HEK293 (cell line): Measurements from ENCODE around the gene IFNA7.

ENCODE experiments used
- CTCF ChIA-PET: fragments of 350-600 bp; formaldehyde crosslinking; extraction: SDS; loops from one replicate; lab custom pipeline; 2021; ENCODE audit warnings: antibody characterized with exemption; lab: Yijun Ruan, JAX
- POLR2A ChIA-PET: fragments of 300-600 bp; formaldehyde crosslinking; extraction: SDS; loops from one replicate; lab custom pipeline; 2020; ENCODE audit warnings: antibody characterized with exemption, inconsistent platforms; lab: Yijun Ruan, JAX
- H3K27ac ChIP-seq: fragments of 200-500 bp; sonication (Bioruptor generic); 2 replicates; pipeline ENCODE4 v1.5.1; 2014; ENCODE audit warnings: low read depth, low read length, control low read depth, inconsistent platforms; ENCODE audit errors: extremely low read depth
- H3K36me3 ChIP-seq, 2 experiments: fragments of 200-500 bp in 1 of 2; sonication (Bioruptor generic) in 1 of 2; 1 replicate in 1 of 2; 2 replicates in 1 of 2; pipeline ENCODE4 v1.5.1; 2014 to 2017; ENCODE audit warnings: inconsistent platforms in 2 of 2, low read length in 2 of 2; ENCODE audit not compliant: control insufficient read depth in 2 of 2, insufficient read depth in 1 of 2
- H3K4me1 ChIP-seq: fragments of 200-500 bp; sonication (Bioruptor generic); 2 replicates; pipeline ENCODE4 v1.5.1; 2014; ENCODE audit warnings: mild to moderate bottlenecking, low read length, inconsistent platforms; ENCODE audit not compliant: control insufficient read depth, insufficient read depth
- H3K4me3 ChIP-seq: 2 replicates; pipeline ENCODE4 v1.5.1; 2011; ENCODE audit warnings: low read depth, mild to moderate bottlenecking, control low read depth, low read length, moderate library complexity
- H3K9me3 ChIP-seq: fragments of 200-500 bp; sonication (Bioruptor generic); 2 replicates; pipeline ENCODE4 v1.5.1; 2014; ENCODE audit warnings: low read depth, low read length, inconsistent platforms; ENCODE audit not compliant: control insufficient read depth, insufficient read depth
- FEZF1 ChIP-seq: fragments of 450-650 bp; formaldehyde crosslinking; IDR thresholded peaks from 2 replicates; pipeline ENCODE4 v1.5.1; 2016; ENCODE audit warnings: missing biosample characterization, missing genetic modification characterization
- OVOL3 ChIP-seq: fragments of 450-650 bp; formaldehyde crosslinking; IDR thresholded peaks from 2 replicates; pipeline ENCODE4 v1.5.1; 2016; ENCODE audit warnings: missing biosample characterization, missing genetic modification characterization
- PRDM1 ChIP-seq: fragments of 450-650 bp; formaldehyde crosslinking; IDR thresholded peaks from 2 replicates; pipeline ENCODE4; 2016; ENCODE audit warnings: missing biosample characterization, missing genetic modification characterization
- PRDM10 ChIP-seq: fragments of 450-650 bp; formaldehyde crosslinking; IDR thresholded peaks from 2 replicates; pipeline ENCODE4 v1.5.1; 2016; ENCODE audit warnings: missing biosample characterization, missing genetic modification characterization
- PRDM4 ChIP-seq: fragments of 450-650 bp; formaldehyde crosslinking; IDR thresholded peaks from 2 replicates; pipeline ENCODE4 v1.5.1; 2017; ENCODE audit warnings: missing biosample characterization, missing genetic modification characterization
- ZFHX2 ChIP-seq: fragments of 450-650 bp; formaldehyde crosslinking; conservative IDR thresholded peaks from 2 replicates; pipeline ENCODE4 v1.5.1; 2016; ENCODE audit warnings: missing biosample characterization, missing genetic modification characterization
- ZFP41 ChIP-seq: fragments of 450-650 bp; formaldehyde crosslinking; IDR thresholded peaks from 2 replicates; pipeline ENCODE4 v1.5.1; 2016; ENCODE audit warnings: missing biosample characterization, missing genetic modification characterization, borderline replicate concordance
- ZNF157 ChIP-seq: fragments of 450-650 bp; formaldehyde crosslinking; IDR thresholded peaks from 2 replicates; pipeline ENCODE4 v1.5.1; 2016; ENCODE audit warnings: missing biosample characterization, missing genetic modification characterization
- ZNF16 ChIP-seq: fragments of 450-650 bp; formaldehyde crosslinking; IDR thresholded peaks from 2 replicates; pipeline ENCODE4 v1.5.1; 2016; ENCODE audit warnings: low read depth, missing biosample characterization, missing genetic modification characterization
- ZNF202 ChIP-seq: fragments of 450-650 bp; formaldehyde crosslinking; IDR thresholded peaks from 2 replicates; pipeline ENCODE4 v1.5.1; 2016; ENCODE audit warnings: missing biosample characterization, missing genetic modification characterization, borderline replicate concordance
- ZNF37A ChIP-seq: fragments of 450-650 bp; IDR thresholded peaks from 2 replicates; pipeline ENCODE4 v1.5.1; 2018; ENCODE audit warnings: missing biosample characterization, missing genetic modification characterization
- ZNF394 ChIP-seq: fragments of 450-650 bp; formaldehyde crosslinking; IDR thresholded peaks from 2 replicates; pipeline ENCODE4 v1.5.1; 2016; ENCODE audit warnings: missing biosample characterization, missing genetic modification characterization, mild to moderate bottlenecking, moderate library complexity, borderline replicate concordance
- ZNF398 ChIP-seq: fragments of 450-650 bp; formaldehyde crosslinking; IDR thresholded peaks from 2 replicates; pipeline ENCODE4 v1.5.1; 2017; ENCODE audit warnings: missing biosample characterization, missing genetic modification characterization
- ZNF488 ChIP-seq: fragments of 450-650 bp; formaldehyde crosslinking; IDR thresholded peaks from 2 replicates; pipeline ENCODE4 v1.5.1; 2016; ENCODE audit warnings: missing biosample characterization, missing genetic modification characterization
- ZNF510 ChIP-seq: fragments of 450-650 bp; formaldehyde crosslinking; IDR thresholded peaks from 2 replicates; pipeline ENCODE4 v1.5.1; 2018; ENCODE audit warnings: mild to moderate bottlenecking, missing genetic modification characterization, missing biosample characterization; ENCODE audit not compliant: insufficient replicate concordance
- ZNF530 ChIP-seq: fragments of 450-650 bp; formaldehyde crosslinking; IDR thresholded peaks from 2 replicates; pipeline ENCODE4 v1.5.1; 2016; ENCODE audit warnings: low read depth, missing biosample characterization, missing genetic modification characterization
- ZNF549 ChIP-seq: fragments of 450-650 bp; IDR thresholded peaks from 2 replicates; pipeline ENCODE4 v1.5.1; 2018; ENCODE audit warnings: missing biosample characterization, missing genetic modification characterization, mild to moderate bottlenecking, inconsistent platforms, moderate library complexity
- ZNF623 ChIP-seq: fragments of 450-650 bp; formaldehyde crosslinking; IDR thresholded peaks from 2 replicates; pipeline ENCODE4 v1.5.1; 2016; ENCODE audit warnings: missing biosample characterization, missing genetic modification characterization
- ZNF654 ChIP-seq: fragments of 450-650 bp; formaldehyde crosslinking; IDR thresholded peaks from 2 replicates; pipeline ENCODE4 v1.5.1; 2016; ENCODE audit warnings: low read depth, missing biosample characterization, missing genetic modification characterization
- ZNF776 ChIP-seq: fragments of 450-650 bp; formaldehyde crosslinking; IDR thresholded peaks from 2 replicates; pipeline ENCODE4 v1.5.0; 2017; ENCODE audit warnings: missing biosample characterization, missing genetic modification characterization, borderline replicate concordance
- ZNF843 ChIP-seq: fragments of 450-650 bp; formaldehyde crosslinking; IDR thresholded peaks from 2 replicates; pipeline ENCODE4 v1.5.1; 2016; ENCODE audit warnings: missing biosample characterization, missing genetic modification characterization
- ZSCAN18 ChIP-seq: fragments of 450-650 bp; formaldehyde crosslinking; IDR thresholded peaks from 2 replicates; pipeline ENCODE4 v1.5.1; 2016; ENCODE audit warnings: missing biosample characterization, missing genetic modification characterization

Gene IFNA7

GRCh38 chr9:21174671-21175070 is 27.3 kb downstream of the IFNA7 start (continued):
- no peak for TF ChIP-seq ZNF776 (tag by site-specific recombination)
- no peak for TF ChIP-seq ZNF398 (tag by site-specific recombination)
- TF ChIP-seq ZNF530 (tag by site-specific recombination): no peak

GRCh38 chr9:21172156-21172555 is 29.8 kb downstream of the IFNA7 start:
- H3K9me3 ChIP-seq: no peaks in the 10 kb centered on the region
- POLR2A ChIA-PET: no interaction called here
- no peak overlapping the region for H3K4me3 ChIP-seq
- CTCF ChIA-PET: no interaction called here
- no peak overlapping the region for H3K27ac ChIP-seq
- no peak for TF ChIP-seq ZNF157 (tag by site-specific recombination)
- no peak for TF ChIP-seq ZFHX2 (tag by site-specific recombination)
- TF ChIP-seq ZNF623 (tag by site-specific recombination): no peak
- no peak for TF ChIP-seq ZNF16 (tag by site-specific recombination)
- no peak for TF ChIP-seq ZFP41 (tag by site-specific recombination)
- TF ChIP-seq ZSCAN18 (tag by site-specific recombination): no peak
- TF ChIP-seq FEZF1: no peak
- TF ChIP-seq ZNF202: no peak
- no peak for TF ChIP-seq PRDM4 (tag by site-specific recombination)
- TF ChIP-seq OVOL3 (tag by site-specific recombination): no peak
- no peak for TF ChIP-seq ZNF488 (tag by site-specific recombination)
- TF ChIP-seq ZNF654 (tag by site-specific recombination): no peak
- no peak for TF ChIP-seq ZNF37A
- no peak for TF ChIP-seq PRDM10 (tag by site-specific recombination)
- no peak for TF ChIP-seq ZNF394
- no peak for TF ChIP-seq ZNF843
- no peak for TF ChIP-seq PRDM1 (tag by site-specific recombination)
- TF ChIP-seq ZNF549 (tag by site-specific recombination): no peak
- no peak for TF ChIP-seq ZNF510
- TF ChIP-seq, all 188 proteins: peak for 0
- H3K36me3 ChIP-seq: no peaks in the 10 kb centered on the region
- no peaks in the 10 kb centered on the region for H3K4me1 ChIP-seq
